NB4 (cell line): ENCODE measurements around the gene GPR75.

ENCODE experiments used
- DNase-seq: peaks from one replicate; pipeline ENCODE4 v3.0.0; 2010; ENCODE audit warnings: low read depth
- H3K4me3 ChIP-seq: one replicate; pipeline ENCODE4 v1.5.1; 2011; ENCODE audit warnings: mild to moderate bottlenecking, low read depth, low read length, moderate library complexity
- MAX ChIP-seq: IDR thresholded peaks from 2 replicates; pipeline ENCODE4 v1.6.1; 2011; ENCODE audit warnings: low read depth, low read length
- MYC ChIP-seq: IDR thresholded peaks from 2 replicates; pipeline ENCODE4 v1.6.1; 2011; ENCODE audit warnings: low read depth, low read length
- POLR2A ChIP-seq: IDR thresholded peaks from 2 replicates; pipeline ENCODE4 v1.6.1; 2011; ENCODE audit warnings: mild to moderate bottlenecking; ENCODE audit not compliant: insufficient read length; ENCODE audit errors: extremely low read depth
- TF ChIP-seq, protein P1 (sequence below): IDR thresholded peaks from one replicate; pipeline ENCODE4 v1.5.1; 2012; ENCODE audit warnings: low read depth, low read length

Gene GPR75

GRCh38 chr2:53877112-53877511 lies 17.3 kb upstream of the GPR75 start:
- H3K4me3 ChIP-seq: no peak overlapping the region
- no peak for TF ChIP-seq MAX
- no peak for TF ChIP-seq MYC
- TF ChIP-seq, protein P1, sequence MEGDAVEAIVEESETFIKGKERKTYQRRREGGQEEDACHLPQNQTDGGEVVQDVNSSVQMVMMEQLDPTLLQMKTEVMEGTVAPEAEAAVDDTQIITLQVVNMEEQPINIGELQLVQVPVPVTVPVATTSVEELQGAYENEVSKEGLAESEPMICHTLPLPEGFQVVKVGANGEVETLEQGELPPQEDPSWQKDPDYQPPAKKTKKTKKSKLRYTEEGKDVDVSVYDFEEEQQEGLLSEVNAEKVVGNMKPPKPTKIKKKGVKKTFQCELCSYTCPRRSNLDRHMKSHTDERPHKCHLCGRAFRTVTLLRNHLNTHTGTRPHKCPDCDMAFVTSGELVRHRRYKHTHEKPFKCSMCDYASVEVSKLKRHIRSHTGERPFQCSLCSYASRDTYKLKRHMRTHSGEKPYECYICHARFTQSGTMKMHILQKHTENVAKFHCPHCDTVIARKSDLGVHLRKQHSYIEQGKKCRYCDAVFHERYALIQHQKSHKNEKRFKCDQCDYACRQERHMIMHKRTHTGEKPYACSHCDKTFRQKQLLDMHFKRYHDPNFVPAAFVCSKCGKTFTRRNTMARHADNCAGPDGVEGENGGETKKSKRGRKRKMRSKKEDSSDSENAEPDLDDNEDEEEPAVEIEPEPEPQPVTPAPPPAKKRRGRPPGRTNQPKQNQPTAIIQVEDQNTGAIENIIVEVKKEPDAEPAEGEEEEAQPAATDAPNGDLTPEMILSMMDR: no peak
- no peak for TF ChIP-seq POLR2A
- no peak for DNase-seq

DNA sequence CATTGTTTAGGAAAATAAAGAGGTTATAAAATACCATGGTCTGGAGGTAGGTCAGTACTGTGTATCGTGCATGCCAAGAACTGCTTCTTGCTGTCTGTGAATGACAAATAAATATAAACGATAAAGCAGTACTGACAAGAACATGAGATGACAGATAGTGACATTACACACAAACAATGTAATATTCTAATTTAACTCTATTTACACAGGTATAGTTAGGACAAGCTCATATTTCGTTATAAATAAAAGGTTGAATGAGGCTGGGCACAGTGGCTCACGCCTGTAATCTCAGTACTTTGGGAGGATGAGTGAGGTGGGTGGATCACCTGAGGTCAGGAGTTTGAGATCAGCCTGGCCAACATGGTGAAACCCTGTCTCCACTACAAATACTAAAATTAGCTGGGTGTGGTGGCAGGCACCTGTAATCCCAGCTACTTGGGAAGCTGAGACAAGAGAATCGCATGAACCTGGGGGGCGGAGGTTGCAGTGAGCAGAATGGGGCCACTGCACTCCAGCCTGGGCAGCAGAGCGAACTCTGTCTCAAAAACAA lies 14.7 kb upstream of the GPR75 start:
- no peak overlapping the region for H3K4me3 ChIP-seq

GRCh38 chr2:53867773-53868172 lies 8.0 kb upstream of the GPR75 start:
- H3K4me3 ChIP-seq: no peak overlapping the region
- no peak for DNase-seq
- TF ChIP-seq POLR2A: no peak
- no peak for TF ChIP-seq MYC

More for the DNA sequence above, 14.7 kb upstream of the GPR75 start:
- DNase-seq: no peak
- TF ChIP-seq, protein P1: no peak
- no peak for TF ChIP-seq MAX
- TF ChIP-seq POLR2A: no peak
- TF ChIP-seq MYC: no peak

DNA sequence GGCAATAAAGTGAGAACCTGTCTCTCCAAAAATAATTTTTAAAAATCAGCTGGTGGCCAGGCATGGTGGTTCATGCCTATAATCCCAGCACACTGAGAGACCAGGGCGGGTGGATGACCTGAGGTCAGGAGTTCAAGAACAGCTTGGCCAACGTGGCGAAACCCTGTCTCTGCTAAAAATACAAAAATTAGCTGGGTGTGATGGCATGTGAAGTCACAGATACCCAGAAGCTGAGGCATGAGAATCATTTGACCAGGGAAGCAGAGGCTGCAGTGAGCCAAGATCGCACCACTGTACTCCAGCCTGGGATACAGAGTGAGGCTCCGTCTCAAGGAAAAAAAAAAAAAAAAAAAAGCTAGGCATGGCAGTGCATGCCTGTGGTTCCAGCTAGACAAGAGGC lies 7.4 kb upstream of the GPR75 start:
- H3K4me3 ChIP-seq: no peak overlapping the region

DNA sequence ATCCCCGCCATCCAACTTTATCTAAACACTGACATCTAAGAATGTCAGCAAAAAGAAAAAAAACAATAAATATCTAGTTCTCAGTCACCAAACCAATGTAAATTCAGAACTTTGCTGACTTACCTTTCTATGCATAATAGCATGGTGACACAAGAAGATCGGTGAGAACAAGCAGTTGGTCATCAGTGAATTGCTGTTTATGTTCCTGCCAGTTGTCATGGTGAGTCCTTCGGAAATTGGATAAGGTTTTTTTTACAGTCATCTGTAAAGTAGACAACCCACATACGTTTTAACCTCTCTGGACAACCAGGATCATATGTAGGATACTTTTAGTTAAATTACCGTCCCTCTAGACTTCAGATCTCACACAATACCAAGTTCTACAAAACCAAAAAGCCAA lies 6.2 kb upstream of the GPR75 start:
- TF ChIP-seq POLR2A: no peak
- no peak for TF ChIP-seq MAX
- TF ChIP-seq, protein P1: no peak
- no peak for TF ChIP-seq MYC
- no peak overlapping the region for H3K4me3 ChIP-seq
- no peak for DNase-seq

More for the DNA sequence above, 7.4 kb upstream of the GPR75 start:
- no peak for DNase-seq
- TF ChIP-seq MYC (no peak), MAX (no peak), POLR2A (no peak)

DNA sequence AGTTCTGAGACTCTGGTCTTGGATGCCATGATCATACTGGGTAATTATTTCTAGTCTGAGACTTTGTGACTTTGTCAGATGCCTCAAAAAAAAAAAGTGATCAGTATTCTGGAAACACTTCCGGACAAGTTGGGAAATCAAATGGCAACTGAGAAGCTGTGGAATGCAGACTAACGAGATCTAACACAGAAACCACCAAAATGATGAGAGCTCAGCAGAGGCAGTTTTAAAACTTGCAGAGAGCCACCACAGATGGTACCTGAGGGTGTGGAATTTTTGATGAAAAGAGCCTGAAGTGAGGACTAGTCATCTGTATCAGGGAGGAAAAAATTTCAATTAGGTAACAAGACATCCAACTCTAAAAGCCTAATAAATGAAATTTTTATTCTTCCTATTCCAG lies 5.5 kb upstream of the GPR75 start:
- no peak for DNase-seq
- no peak overlapping the region for H3K4me3 ChIP-seq
- TF ChIP-seq, protein P1: no peak
- TF ChIP-seq MAX (no peak), POLR2A (no peak), MYC (no peak)
